Esophagus squamous epithelium (tissue), 5 donors: Measurements from ENCODE around the gene TMEM9B. TPM values are rescaled to one million over a fixed set of nuclear protein-coding genes. Genes with fewer than 3 reads are reported as not detected.

Source experiments
- DNase-seq: peaks from one replicate; lab custom pipeline; 2025; lab: John Stamatoyannopoulos, UW
- H3K27ac ChIP-seq, 4 donors: fragments of 200-600 bp; sonication (generic); one replicate each; pipeline ENCODE4 v1.5.1; 2016 to 2019; ENCODE audit warnings: mild to moderate bottlenecking in 1 of 4
- H3K27me3 ChIP-seq, 4 donors: fragments of 200-600 bp; sonication (generic); 1 replicate in 3 of 4; 2 replicates in 1 of 4; pipeline versions ENCODE4 v1.5.1 to v1.6.0; 2017 to 2021; ENCODE audit warnings: antibody characterized with exemption in 1 of 4
- H3K36me3 ChIP-seq, 3 donors: fragments of 200-600 bp; sonication (generic); one replicate each; pipeline ENCODE4 v1.5.1; 2016 to 2019
- H3K4me1 ChIP-seq, 3 donors: fragments of 200-600 bp; sonication (generic); one replicate each; pipeline ENCODE4 v1.5.1; 2017 to 2019
- H3K4me3 ChIP-seq, 4 donors: fragments of 200-600 bp; sonication (generic); 1 replicate in 3 of 4; 2 replicates in 1 of 4; pipeline ENCODE4 v1.5.1; 2016 to 2019; ENCODE audit warnings: mild to moderate bottlenecking in 2 of 4, moderate library complexity in 1 of 4
- H3K9me3 ChIP-seq, 3 donors: fragments of 200-600 bp; sonication (generic); one replicate each; pipeline ENCODE4 v1.5.1; 2016 to 2019
- POLR2A ChIP-seq, 4 donors: fragments of 450-650 bp; IDR thresholded peaks; one replicate each; pipeline ENCODE4 v1.6.1; 2017; ENCODE audit warnings: antibody characterized with exemption in 4 of 4, mild to moderate bottlenecking in 4 of 4, moderate library complexity in 3 of 4
- WGBS, 2 donors: methylation state at CpG; one replicate each; pipeline ENCODE4 v1.1.5; 2018; 5-methylcytosine and 5-hydroxymethylcytosine counted together
- intact Hi-C: fragments of 100-400 bp; cut with DNase I; formaldehyde crosslinking; loops from one replicate; pipeline ENCODE4 v1.15.0; 2022
- total RNA-seq, 4 donors: library from RNA; depleted of rRNA; stranded (reverse); fragments of >200 nt; gene quantifications; one replicate each; pipeline ENCODE4 v1.1.0, GENCODE V29; 2016
- TF ChIP-seq, protein P1 (sequence below), 6 experiments: fragments of 450-650 bp in 4 of 6; fragments of 200-600 bp in 2 of 6; sonication (generic) in 2 of 6; IDR thresholded peaks; one replicate each; pipeline ENCODE4 v1.5.1; 2016 to 2019; ENCODE audit warnings: antibody characterized with exemption in 6 of 6, mild to moderate bottlenecking in 4 of 6, moderate library complexity in 4 of 6
- donor health status: DM: yes; HTN: yes; CAD: no.

TMEM9B gene
- total RNA-seq, 4 donors from 2014 or later: 41.7 to 73.2 (median 57.6) TPM

DNA sequence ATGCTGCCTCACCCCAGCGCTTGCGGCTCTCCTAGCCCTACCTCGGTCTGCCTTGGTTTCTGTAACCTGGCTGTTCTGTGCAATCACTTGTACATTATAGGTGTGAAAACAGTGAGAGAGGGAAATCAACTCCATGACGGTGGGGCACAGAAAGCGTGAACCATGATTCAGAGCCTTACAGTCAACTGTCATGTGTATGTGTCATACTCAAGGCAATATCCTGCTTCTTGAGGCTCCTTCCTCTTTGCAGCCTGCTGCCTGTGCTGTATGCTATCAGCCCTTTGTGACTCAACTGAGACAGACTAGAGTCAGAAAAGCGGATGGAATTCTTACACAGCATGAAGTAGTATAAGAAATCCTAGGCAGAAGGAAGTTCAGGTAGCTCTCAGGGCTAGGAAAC lies 37.5 kb upstream of the TMEM9B start:
- no peak for DNase-seq
- WGBS, 2 donors: 60 to 76% methylated on average over 6 of the region's 6 CpGs
- TF ChIP-seq POLR2A (IDR thresholded peaks at IDR 0.05): no peak
- TF ChIP-seq, protein P1, sequence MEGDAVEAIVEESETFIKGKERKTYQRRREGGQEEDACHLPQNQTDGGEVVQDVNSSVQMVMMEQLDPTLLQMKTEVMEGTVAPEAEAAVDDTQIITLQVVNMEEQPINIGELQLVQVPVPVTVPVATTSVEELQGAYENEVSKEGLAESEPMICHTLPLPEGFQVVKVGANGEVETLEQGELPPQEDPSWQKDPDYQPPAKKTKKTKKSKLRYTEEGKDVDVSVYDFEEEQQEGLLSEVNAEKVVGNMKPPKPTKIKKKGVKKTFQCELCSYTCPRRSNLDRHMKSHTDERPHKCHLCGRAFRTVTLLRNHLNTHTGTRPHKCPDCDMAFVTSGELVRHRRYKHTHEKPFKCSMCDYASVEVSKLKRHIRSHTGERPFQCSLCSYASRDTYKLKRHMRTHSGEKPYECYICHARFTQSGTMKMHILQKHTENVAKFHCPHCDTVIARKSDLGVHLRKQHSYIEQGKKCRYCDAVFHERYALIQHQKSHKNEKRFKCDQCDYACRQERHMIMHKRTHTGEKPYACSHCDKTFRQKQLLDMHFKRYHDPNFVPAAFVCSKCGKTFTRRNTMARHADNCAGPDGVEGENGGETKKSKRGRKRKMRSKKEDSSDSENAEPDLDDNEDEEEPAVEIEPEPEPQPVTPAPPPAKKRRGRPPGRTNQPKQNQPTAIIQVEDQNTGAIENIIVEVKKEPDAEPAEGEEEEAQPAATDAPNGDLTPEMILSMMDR (IDR thresholded peaks at IDR 0.05): no peak
- no peak overlapping the region for H3K27ac ChIP-seq
- no peaks in the 10 kb centered on the region for H3K9me3 ChIP-seq
- intact Hi-C loops: no loop called here
- H3K4me3 ChIP-seq: no peak overlapping the region
- peaks cover 13 to 20% (median 17%) of the 10 kb centered on the region in 3 donors for H3K4me1 ChIP-seq
- H3K27me3 ChIP-seq: peaks cover 0 to 44% (median 2%) of the 10 kb centered on the region in 4 donors
- H3K36me3 ChIP-seq: no peaks in the 10 kb centered on the region

DNA sequence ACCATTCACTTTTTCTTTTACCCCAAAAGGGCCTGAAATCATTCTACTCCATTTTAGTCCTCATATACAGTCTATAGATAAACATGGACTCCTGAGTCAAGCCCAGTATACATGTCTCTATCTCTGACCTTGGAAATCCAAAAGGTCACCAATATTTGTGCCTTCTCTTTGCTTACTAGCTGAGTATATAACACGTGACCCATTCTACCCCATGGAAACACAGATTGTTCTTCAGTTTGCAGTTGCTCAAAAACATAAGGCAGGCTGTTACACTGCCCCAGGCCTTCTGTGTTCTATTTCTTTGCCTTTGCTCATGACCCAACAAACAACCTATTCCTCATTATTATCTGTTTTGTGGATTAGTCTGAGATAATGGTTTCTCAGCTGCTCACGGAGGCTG lies 33.8 kb upstream of the TMEM9B start:
- no peak for TF ChIP-seq POLR2A (IDR thresholded peaks at IDR 0.05)
- TF ChIP-seq, protein P1 (IDR thresholded peaks at IDR 0.05): no peak
- Histone ChIP-seq H3K27me3 (peaks cover 0 to 31% (median 2%) of the 10 kb centered on the region in 4 donors), H3K9me3 (no peaks in the 10 kb centered on the region), H3K36me3 (no peaks in the 10 kb centered on the region), H3K4me3 (no peak overlapping the region), H3K27ac (no peak overlapping the region), H3K4me1 (peaks cover 2 to 4% (median 4%) of the 10 kb centered on the region in 3 donors)
- no peak for DNase-seq
- intact Hi-C loops: no loop called here
- WGBS, 2 donors: 59 to 88% methylated on average over 2 of the region's 2 CpGs

DNA sequence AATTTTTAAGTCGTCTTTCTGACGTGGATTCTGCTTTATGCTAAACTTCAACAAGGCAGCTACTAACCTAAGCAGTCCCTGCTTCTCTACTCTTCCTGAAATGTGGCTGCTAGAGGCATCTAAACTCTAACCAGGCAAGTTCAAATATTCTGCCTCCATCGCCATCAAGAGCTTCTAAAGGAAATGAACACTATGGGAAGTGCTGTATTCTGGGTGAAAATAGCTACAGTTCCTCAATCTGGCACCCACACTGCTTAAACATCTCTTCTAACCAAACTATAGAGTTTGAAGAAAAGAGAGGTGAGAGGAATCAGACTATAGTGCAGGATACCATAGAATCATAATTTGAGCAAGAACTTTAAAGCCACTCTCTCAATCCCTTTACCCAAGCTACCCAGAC lies 33.2 kb upstream of the TMEM9B start:
- WGBS, 2 donors: 90 to 93% methylated on average over 3 of the region's 3 CpGs
- H3K27me3 ChIP-seq: peaks cover 0 to 26% (median 0%) of the 10 kb centered on the region in 4 donors
- H3K27ac ChIP-seq: no peak overlapping the region
- DNase-seq: no peak
- H3K4me1 ChIP-seq: no peaks in the 10 kb centered on the region
- no peaks in the 10 kb centered on the region for H3K36me3 ChIP-seq
- intact Hi-C loops: no loop called here
- no peaks in the 10 kb centered on the region for H3K9me3 ChIP-seq
- TF ChIP-seq, protein P1 (IDR thresholded peaks at IDR 0.05): no peak
- no peak for TF ChIP-seq POLR2A (IDR thresholded peaks at IDR 0.05)
- no peak overlapping the region for H3K4me3 ChIP-seq

DNA sequence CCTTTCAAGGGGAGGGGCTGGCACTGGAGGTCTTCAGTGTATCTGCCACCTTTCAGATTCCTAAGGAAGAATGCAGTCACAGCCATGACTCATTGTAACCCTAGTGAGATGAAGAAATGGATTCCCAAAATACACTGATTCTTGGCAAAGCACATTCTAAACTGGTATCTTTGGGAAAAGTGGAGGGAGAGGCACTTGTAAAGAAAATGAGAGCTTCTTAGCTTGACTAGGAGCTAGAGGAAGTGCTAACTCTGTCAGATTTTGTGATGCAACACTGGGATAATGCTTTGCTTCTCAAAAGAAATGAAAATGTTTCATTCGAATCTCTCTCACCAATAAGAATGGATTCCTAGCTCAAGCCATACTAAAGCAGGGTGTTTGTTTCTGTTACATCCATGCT lies 25.2 kb upstream of the TMEM9B start:
- no peak for DNase-seq
- no peak for TF ChIP-seq POLR2A (IDR thresholded peaks at IDR 0.05)
- TF ChIP-seq, protein P1 (IDR thresholded peaks at IDR 0.05): no peak
- no peaks in the 10 kb centered on the region for H3K27me3 ChIP-seq
- no peaks in the 10 kb centered on the region for H3K36me3 ChIP-seq
- H3K4me1 ChIP-seq: no peaks in the 10 kb centered on the region
- no peak overlapping the region for H3K27ac ChIP-seq
- no peak overlapping the region for H3K4me3 ChIP-seq
- WGBS, 2 donors: 57 to 74% methylated on average over 1 of the region's 1 CpG
- intact Hi-C loops: no loop called here
- H3K9me3 ChIP-seq: no peaks in the 10 kb centered on the region

DNA sequence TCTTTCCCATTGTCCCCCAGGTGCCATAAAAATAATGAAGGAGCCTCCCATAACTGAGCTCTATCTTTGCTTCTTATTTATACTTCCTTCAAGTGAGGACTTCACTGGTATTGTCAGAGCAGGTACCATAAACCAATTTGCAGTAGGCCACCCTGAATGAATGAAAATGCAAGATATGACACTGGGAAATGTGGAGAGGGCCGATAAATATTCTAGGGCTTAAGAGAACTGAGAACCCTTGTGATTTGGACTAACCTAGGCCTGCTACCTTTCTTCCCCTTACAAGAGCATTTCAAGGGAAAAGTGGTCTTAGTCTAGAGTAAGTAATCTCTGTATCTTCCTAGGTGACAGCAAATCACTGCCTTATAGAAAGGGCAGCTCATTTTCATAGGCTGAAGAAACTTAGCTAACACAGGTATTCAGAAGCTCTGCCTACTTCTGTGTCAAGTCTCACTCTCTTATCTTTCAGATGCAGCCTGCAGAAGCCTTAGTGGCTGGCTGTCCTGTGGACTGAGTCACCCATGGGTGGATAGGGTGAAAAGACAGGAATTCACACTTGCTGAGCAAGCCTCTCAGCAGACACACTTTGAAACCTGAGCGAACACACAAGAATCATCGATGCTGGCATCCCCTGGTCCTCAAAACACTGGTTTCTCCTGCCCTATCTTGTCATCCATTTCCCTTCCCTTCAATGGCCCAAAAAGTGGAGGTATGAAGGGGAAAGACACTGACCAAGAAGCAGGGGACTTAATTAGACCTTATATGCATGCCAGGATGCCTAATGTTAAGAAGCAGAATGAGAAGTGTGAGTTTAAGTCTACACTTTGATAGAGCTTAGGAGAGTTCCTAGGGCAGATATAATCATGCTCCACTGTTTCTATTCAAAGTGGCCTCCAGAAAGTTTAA lies 24.3 kb upstream of the TMEM9B start:
- no peak for DNase-seq
- Histone ChIP-seq H3K36me3 (no peaks in the 10 kb centered on the region), H3K27ac (no peak overlapping the region), H3K9me3 (no peaks in the 10 kb centered on the region), H3K4me1 (no peaks in the 10 kb centered on the region), H3K4me3 (no peak overlapping the region), H3K27me3 (no peaks in the 10 kb centered on the region)
- WGBS, 2 donors: 63 to 67% methylated on average over 2 to 3 of the region's 3 CpGs
- intact Hi-C loops: no loop called here
- TF ChIP-seq POLR2A (IDR thresholded peaks at IDR 0.05): no peak
- TF ChIP-seq, protein P1 (IDR thresholded peaks at IDR 0.05): no peak
